ENCODE data around the gene HTATSF1.

HTATSF1 gene, protein sequence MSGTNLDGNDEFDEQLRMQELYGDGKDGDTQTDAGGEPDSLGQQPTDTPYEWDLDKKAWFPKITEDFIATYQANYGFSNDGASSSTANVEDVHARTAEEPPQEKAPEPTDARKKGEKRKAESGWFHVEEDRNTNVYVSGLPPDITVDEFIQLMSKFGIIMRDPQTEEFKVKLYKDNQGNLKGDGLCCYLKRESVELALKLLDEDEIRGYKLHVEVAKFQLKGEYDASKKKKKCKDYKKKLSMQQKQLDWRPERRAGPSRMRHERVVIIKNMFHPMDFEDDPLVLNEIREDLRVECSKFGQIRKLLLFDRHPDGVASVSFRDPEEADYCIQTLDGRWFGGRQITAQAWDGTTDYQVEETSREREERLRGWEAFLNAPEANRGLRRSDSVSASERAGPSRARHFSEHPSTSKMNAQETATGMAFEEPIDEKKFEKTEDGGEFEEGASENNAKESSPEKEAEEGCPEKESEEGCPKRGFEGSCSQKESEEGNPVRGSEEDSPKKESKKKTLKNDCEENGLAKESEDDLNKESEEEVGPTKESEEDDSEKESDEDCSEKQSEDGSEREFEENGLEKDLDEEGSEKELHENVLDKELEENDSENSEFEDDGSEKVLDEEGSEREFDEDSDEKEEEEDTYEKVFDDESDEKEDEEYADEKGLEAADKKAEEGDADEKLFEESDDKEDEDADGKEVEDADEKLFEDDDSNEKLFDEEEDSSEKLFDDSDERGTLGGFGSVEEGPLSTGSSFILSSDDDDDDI

GRCh38 chrX:136497556-136498052, at the start of gene HTATSF1:
HTATSF1 (plus strand) TSS chrX:136497592; CDS start chrX:136497685, 93 bp downstream.
- ATAC-seq (replicated peaks; ENCODE audit: extremely low read depth, poor library complexity, severe bottlenecking), result peak; percentile 10
- H3K36me3 Mint-ChIP-seq (ENCODE audit: insufficient read depth), result peaks cover 20% of the 10 kb centered on the region
- H3K4me1 Mint-ChIP-seq, result peaks cover 12% of the 10 kb centered on the region
- peak within 1 kb of the TSS; percentile 84 for H3K4me3 Mint-ChIP-seq
- no peak for DNase-seq (ENCODE audit: low spot score in 2 of 2)
- H3K27me3 Mint-ChIP-seq, result no peaks in the 10 kb centered on the region
- no peaks in the 10 kb centered on the region for H3K9me3 Mint-ChIP-seq
- peak within 1 kb of the TSS; percentile 91 for H3K27ac Mint-ChIP-seq (ENCODE audit: low read depth)

GRCh38 chrX:136447968-136448367, 49.4 kb upstream of the HTATSF1 start:
- Mint-ChIP-seq H3K36me3 (ENCODE audit: insufficient read depth) (no peaks in the 10 kb centered on the region), H3K27ac (ENCODE audit: low read depth) (no peak overlapping the region), H3K4me1 (no peaks in the 10 kb centered on the region), H3K27me3 (no peaks in the 10 kb centered on the region), H3K4me3 (no peak overlapping the region), H3K9me3 (no peaks in the 10 kb centered on the region)
- ATAC-seq (replicated peaks; ENCODE audit: extremely low read depth, poor library complexity, severe bottlenecking), result no peak
- no peak for DNase-seq (ENCODE audit: low spot score in 2 of 2)

DNA sequence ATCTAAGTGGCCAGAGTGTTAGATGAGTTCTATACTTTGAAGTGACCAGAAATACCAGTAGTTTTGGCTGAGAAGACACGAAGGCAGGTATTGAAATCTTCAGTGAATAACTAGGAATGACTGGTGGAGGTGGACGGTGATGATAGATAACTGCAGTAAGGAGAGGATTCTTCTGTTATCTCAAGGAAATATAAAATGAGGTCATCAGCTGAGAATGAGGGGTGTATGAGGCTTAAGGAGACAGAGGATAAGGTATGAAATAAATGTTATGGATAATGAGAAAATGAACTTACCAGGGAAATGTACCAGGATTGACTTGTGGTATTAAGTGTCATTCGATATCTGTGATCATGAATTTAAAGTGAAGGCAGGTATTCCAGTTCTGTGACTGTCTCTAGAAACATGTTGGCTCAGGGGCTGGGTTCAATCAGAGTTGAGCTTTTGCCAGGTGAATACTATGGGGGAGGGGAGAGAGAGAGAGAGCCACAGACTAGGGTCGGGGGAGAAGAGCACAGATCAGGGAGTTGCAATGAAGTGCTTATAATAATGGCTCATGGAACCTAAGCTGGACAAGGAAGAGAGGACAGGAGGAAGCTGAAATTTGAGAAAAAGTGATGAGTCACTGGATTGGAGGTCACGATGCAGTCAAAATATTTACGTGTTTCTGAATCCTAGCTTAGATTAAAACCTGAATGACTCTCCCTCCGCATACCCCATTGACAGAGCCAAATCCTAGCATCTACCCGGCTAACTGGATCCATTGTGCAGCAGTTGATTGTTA, 47.2 kb upstream of the HTATSF1 start:
- ATAC-seq (replicated peaks; ENCODE audit: extremely low read depth, poor library complexity, severe bottlenecking), result no peak
- no peaks in the 10 kb centered on the region for H3K27me3 Mint-ChIP-seq
- no peaks in the 10 kb centered on the region for H3K9me3 Mint-ChIP-seq
- no peaks in the 10 kb centered on the region for H3K4me1 Mint-ChIP-seq
- H3K36me3 Mint-ChIP-seq (ENCODE audit: insufficient read depth), result no peaks in the 10 kb centered on the region
- H3K4me3 Mint-ChIP-seq, result no peak overlapping the region
- no peak overlapping the region for H3K27ac Mint-ChIP-seq (ENCODE audit: low read depth)
- no peak for DNase-seq (ENCODE audit: low spot score in 2 of 2)

DNA sequence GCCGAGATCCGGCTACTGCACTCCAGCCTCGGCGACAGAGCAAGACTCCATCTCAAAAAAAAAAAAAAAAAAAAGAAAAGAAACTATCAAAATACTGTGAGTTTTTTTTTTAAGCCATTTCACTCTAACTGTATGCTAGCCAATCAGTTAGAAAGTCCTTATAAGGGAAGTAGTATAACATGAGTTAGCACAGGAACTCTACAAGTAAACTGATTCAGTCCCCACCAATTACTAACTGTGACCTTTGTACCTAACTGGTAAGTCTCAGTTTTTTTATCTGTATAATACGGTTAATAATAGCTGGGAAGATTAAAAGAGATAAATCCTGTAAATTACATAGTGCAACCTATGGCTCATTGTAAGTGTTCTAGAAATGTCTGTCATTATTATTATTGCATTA, 44.8 kb upstream of the HTATSF1 start:
- ATAC-seq (replicated peaks; ENCODE audit: extremely low read depth, poor library complexity, severe bottlenecking), result no peak
- Mint-ChIP-seq H3K4me1 (no peaks in the 10 kb centered on the region), H3K9me3 (no peaks in the 10 kb centered on the region), H3K36me3 (ENCODE audit: insufficient read depth) (no peaks in the 10 kb centered on the region), H3K27me3 (no peaks in the 10 kb centered on the region), H3K4me3 (no peak overlapping the region), H3K27ac (ENCODE audit: low read depth) (no peak overlapping the region)
- DNase-seq (ENCODE audit: low spot score in 2 of 2), result no peak

GRCh38 chrX:136453114-136453513, 44.3 kb upstream of the HTATSF1 start:
- Mint-ChIP-seq H3K36me3 (ENCODE audit: insufficient read depth) (no peaks in the 10 kb centered on the region), H3K27ac (ENCODE audit: low read depth) (no peak overlapping the region), H3K27me3 (no peaks in the 10 kb centered on the region), H3K4me1 (no peaks in the 10 kb centered on the region), H3K9me3 (no peaks in the 10 kb centered on the region), H3K4me3 (no peak overlapping the region)
- no peak for DNase-seq (ENCODE audit: low spot score in 2 of 2)
- ATAC-seq (replicated peaks; ENCODE audit: extremely low read depth, poor library complexity, severe bottlenecking), result no peak

DNA sequence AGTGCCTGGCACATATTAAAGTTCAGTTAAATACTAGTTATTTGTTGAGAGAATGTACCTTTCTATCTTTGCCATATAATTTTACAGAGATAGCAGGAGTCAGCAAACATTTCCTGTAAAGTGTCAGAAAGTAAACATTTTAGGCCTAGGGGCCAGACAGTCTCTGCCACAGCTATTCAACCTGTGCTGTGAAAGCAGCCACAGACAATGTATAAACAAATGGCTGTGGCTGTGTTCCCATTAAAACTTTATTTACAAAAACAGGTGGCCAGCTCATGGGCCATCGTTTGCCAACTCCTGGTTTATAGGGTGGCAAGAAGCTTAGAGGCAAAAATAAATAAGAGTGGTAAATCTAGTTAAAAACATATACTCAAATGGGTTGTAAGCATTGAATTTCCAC, 43.6 kb upstream of the HTATSF1 start:
- no peak for DNase-seq (ENCODE audit: low spot score in 2 of 2)
- H3K27me3 Mint-ChIP-seq, result no peaks in the 10 kb centered on the region
- no peak for ATAC-seq (replicated peaks; ENCODE audit: extremely low read depth, poor library complexity, severe bottlenecking)
- no peak overlapping the region for H3K27ac Mint-ChIP-seq (ENCODE audit: low read depth)
- no peaks in the 10 kb centered on the region for H3K9me3 Mint-ChIP-seq
- H3K4me3 Mint-ChIP-seq, result no peak overlapping the region
- no peaks in the 10 kb centered on the region for H3K4me1 Mint-ChIP-seq
- no peaks in the 10 kb centered on the region for H3K36me3 Mint-ChIP-seq (ENCODE audit: insufficient read depth)

- DNase-seq (ENCODE audit: low spot score in 2 of 2), result no peak
- H3K36me3 Mint-ChIP-seq (ENCODE audit: insufficient read depth), result no peaks in the 10 kb centered on the region
Measured at GRCh38 chrX:136456133-136456532, 41.3 kb upstream of the HTATSF1 start.

GRCh38 chrX:136457303-136457917, 40.0 kb upstream of the HTATSF1 start:
- ATAC-seq (replicated peaks; ENCODE audit: extremely low read depth, poor library complexity, severe bottlenecking) (no peak), DNase-seq (ENCODE audit: low spot score in 2 of 2) (no peak)
- no peaks in the 10 kb centered on the region for H3K4me1 Mint-ChIP-seq
- no peaks in the 10 kb centered on the region for H3K36me3 Mint-ChIP-seq (ENCODE audit: insufficient read depth)
- H3K27ac Mint-ChIP-seq (ENCODE audit: low read depth), result no peak overlapping the region
- no peak overlapping the region for H3K4me3 Mint-ChIP-seq
- H3K9me3 Mint-ChIP-seq, result no peaks in the 10 kb centered on the region
- no peaks in the 10 kb centered on the region for H3K27me3 Mint-ChIP-seq

More at GRCh38 chrX:136456133-136456532, 41.3 kb upstream of the HTATSF1 start:
- no peak overlapping the region for H3K4me3 Mint-ChIP-seq
- no peak for ATAC-seq (replicated peaks; ENCODE audit: extremely low read depth, poor library complexity, severe bottlenecking)
- no peaks in the 10 kb centered on the region for H3K27me3 Mint-ChIP-seq
- no peaks in the 10 kb centered on the region for H3K4me1 Mint-ChIP-seq
- H3K27ac Mint-ChIP-seq (ENCODE audit: low read depth), result no peak overlapping the region
- no peaks in the 10 kb centered on the region for H3K9me3 Mint-ChIP-seq

- Mint-ChIP-seq H3K4me3 (no peak overlapping the region), H3K4me1 (no peaks in the 10 kb centered on the region), H3K36me3 (ENCODE audit: insufficient read depth) (no peaks in the 10 kb centered on the region), H3K27me3 (no peaks in the 10 kb centered on the region), H3K27ac (ENCODE audit: low read depth) (no peak overlapping the region), H3K9me3 (no peaks in the 10 kb centered on the region)
- ATAC-seq (replicated peaks; ENCODE audit: extremely low read depth, poor library complexity, severe bottlenecking) (no peak), DNase-seq (ENCODE audit: low spot score in 2 of 2) (no peak)
Measured at GRCh38 chrX:136464589-136464988, 32.8 kb upstream of the HTATSF1 start.

DNA sequence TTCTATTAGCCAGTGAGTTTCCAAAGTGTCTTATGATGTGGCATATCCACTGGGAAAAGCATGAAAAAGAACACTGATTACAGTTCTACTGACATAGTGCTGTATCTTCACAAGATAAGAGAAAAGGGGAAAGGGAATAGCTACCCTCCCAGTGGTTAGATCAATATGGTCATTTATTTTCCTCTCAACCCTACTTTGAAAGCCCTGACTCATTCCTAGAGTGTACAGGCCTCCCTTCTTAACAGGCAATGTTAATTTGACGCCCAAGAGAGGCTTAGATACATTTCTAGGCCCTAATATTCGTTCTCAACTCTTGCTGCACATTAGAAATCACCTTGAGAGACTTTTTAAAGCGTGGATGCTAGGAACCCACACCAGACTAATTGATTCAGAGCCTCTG, 30.1 kb upstream of the HTATSF1 start:
- Mint-ChIP-seq H3K4me1 (no peaks in the 10 kb centered on the region), H3K9me3 (no peaks in the 10 kb centered on the region), H3K27ac (ENCODE audit: low read depth) (no peak overlapping the region), H3K4me3 (no peak overlapping the region), H3K36me3 (ENCODE audit: insufficient read depth) (no peaks in the 10 kb centered on the region), H3K27me3 (no peaks in the 10 kb centered on the region)
- ATAC-seq (replicated peaks; ENCODE audit: extremely low read depth, poor library complexity, severe bottlenecking), result no peak
- no peak for DNase-seq (ENCODE audit: low spot score in 2 of 2)

- Mint-ChIP-seq H3K27ac (ENCODE audit: low read depth) (no peak overlapping the region), H3K27me3 (no peaks in the 10 kb centered on the region), H3K4me1 (no peaks in the 10 kb centered on the region), H3K36me3 (ENCODE audit: insufficient read depth) (no peaks in the 10 kb centered on the region), H3K9me3 (no peaks in the 10 kb centered on the region), H3K4me3 (no peak overlapping the region)
- DNase-seq (ENCODE audit: low spot score in 2 of 2), result no peak
- ATAC-seq (replicated peaks; ENCODE audit: extremely low read depth, poor library complexity, severe bottlenecking), result no peak
Measured at GRCh38 chrX:136468391-136469103, 28.8 kb upstream of the HTATSF1 start.

DNA sequence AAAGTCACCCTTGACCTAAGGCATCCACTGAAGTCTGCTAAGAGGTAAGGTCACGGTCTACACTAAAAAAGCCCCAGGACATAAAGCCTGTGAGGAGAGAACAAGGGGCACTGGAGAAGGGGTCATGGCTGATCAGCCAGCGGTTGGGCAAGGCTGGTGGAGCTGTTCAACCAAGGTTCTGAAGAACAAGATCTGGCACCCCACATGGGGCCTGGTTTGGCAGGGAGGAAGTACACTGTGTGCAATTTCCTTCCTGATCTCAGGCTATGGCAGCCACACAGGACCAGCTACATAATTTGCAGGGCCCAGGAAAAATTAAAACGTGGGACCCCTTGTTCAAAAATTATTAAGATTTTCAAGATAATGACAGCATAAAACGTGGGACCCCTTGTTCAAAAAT, 23.7 kb upstream of the HTATSF1 start:
- Mint-ChIP-seq H3K27ac (ENCODE audit: low read depth) (no peak overlapping the region), H3K27me3 (no peaks in the 10 kb centered on the region), H3K36me3 (ENCODE audit: insufficient read depth) (no peaks in the 10 kb centered on the region), H3K9me3 (no peaks in the 10 kb centered on the region), H3K4me1 (no peaks in the 10 kb centered on the region), H3K4me3 (no peak overlapping the region)
- DNase-seq (ENCODE audit: low spot score in 2 of 2), result no peak
- no peak for ATAC-seq (replicated peaks; ENCODE audit: extremely low read depth, poor library complexity, severe bottlenecking)

Measured in central memory CD8-positive, alpha-beta T cell (primary cell).